GM12892 (cell line): Measurements from ENCODE around the gene GRAP.
"Not testable (repeated sequence)": the region's sequence is repeated elsewhere in the genome, so short reads cannot be mapped to it uniquely, and the experiment has no call there.

Experiments used
- POLR2A ChIP-seq: IDR thresholded peaks from 2 replicates; pipeline ENCODE4 v1.6.1; 2011; ENCODE audit warnings: low read depth, low read length, control low read depth
- POLR2AphosphoS5 ChIP-seq: IDR thresholded peaks from 2 replicates; pipeline ENCODE4 v1.6.1; 2011; ENCODE audit warnings: low read depth, low read length, control low read depth
- TAF1 ChIP-seq: IDR thresholded peaks from 2 replicates; pipeline ENCODE4 v1.6.1; 2011; ENCODE audit warnings: low read depth, mild to moderate bottlenecking, control low read depth, low read length, borderline replicate concordance

DNA sequence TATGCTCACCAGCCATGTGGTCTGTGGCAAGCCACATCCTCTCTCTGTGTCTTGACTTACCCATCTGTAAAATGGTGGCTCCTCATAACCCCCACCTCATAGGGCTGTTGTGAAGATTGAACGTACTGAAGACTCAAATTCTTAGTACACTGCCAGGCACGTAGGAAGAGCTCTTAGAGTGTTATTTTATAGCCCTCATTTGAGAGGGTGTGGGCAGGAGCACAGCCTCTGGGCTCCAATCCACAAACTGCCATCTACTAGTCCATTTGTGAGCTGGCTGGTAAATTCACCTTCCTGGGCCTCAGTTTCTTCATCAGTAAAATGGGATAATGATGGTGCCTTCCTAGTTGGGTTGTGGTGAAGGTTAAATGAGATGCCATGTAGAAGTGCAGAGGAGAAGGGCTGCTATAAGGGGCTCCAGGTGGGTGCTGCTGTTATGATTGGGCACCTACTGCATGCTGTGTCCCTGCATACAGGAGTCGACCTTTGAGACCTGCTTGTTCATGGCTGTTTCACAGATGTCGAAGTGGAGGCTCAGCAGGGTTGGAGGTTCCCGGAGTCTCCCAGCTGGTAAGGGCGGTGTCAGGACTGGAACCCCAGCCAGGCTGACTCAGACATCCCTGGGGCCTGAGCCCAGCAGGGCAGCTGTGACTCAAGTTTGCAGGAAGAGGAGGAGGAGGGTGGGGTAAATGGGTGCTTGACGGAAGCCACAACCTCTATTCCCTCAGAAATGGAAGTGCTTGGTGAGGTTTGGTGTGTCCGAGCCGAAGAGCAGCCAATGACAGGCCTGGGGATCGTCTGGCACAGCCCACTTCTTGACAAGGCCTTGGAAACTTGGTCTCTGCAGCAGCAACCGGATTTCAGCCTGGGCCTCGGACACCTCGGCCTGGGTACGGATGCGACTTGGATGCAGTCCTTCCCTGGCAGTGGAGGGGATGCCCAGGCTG is 46.3 kb upstream of the GRAP start:
- not testable (repeated sequence) for TF ChIP-seq POLR2A, TAF1, POLR2AphosphoS5
